GM12891 (cell line): ENCODE measurements around the gene DNAJC5.
"Not testable (repeated sequence)": the region's sequence is repeated elsewhere in the genome, so short reads cannot be mapped to it uniquely, and the experiment has no call there.

Experiments used
- DNase-seq: peaks from one replicate; pipeline ENCODE4 v3.0.0; 2011; ENCODE audit warnings: low spot score; ENCODE audit not compliant: insufficient read length
- FAIRE-seq: peaks from 2 replicates; lab custom pipeline; 2011; peaks lifted over from hg19 to GRCh38; lab: Jason Lieb, UNC
- PAX5 ChIP-seq: IDR thresholded peaks from 2 replicates; pipeline ENCODE4 v1.6.1; 2011; ENCODE audit warnings: low read length, moderate library complexity, mild to moderate bottlenecking; ENCODE audit not compliant: insufficient read depth, severe bottlenecking
- POLR2A ChIP-seq: IDR thresholded peaks from 2 replicates; pipeline ENCODE4 v1.6.1; 2011; ENCODE audit warnings: low read depth, low read length, control low read depth
- POLR2AphosphoS5 ChIP-seq: IDR thresholded peaks from 2 replicates; pipeline ENCODE4 v1.6.1; 2011; ENCODE audit warnings: low read depth, low read length, control low read depth
- POU2F2 ChIP-seq: IDR thresholded peaks from 2 replicates; pipeline ENCODE4 v1.6.1; 2011; ENCODE audit warnings: low read depth, mild to moderate bottlenecking, control low read depth, low read length, moderate library complexity
- SPI1 ChIP-seq: IDR thresholded peaks from 2 replicates; pipeline ENCODE4 v1.6.1; 2011; ENCODE audit warnings: low read depth, low read length, control low read depth
- TAF1 ChIP-seq: IDR thresholded peaks from 2 replicates; pipeline ENCODE4 v1.6.1; 2011; ENCODE audit warnings: low read depth, low read length, control low read depth

Gene DNAJC5

GRCh38 chr20:63957004-63957689 is 62.2 kb downstream of the DNAJC5 start:
- TF ChIP-seq PAX5 (no peak), POLR2AphosphoS5 (peak; percentile 32)
- no peak for FAIRE-seq
- DNase-seq: peak; percentile 74

- DNase-seq (no peak), FAIRE-seq (no peak)
- TF ChIP-seq POU2F2: no peak
- TF ChIP-seq TAF1: no peak
- TF ChIP-seq SPI1: no peak
These were observed 62.9 kb downstream of the DNAJC5 start for GRCh38 chr20:63957690-63958441.

- TF ChIP-seq TAF1 (no peak), PAX5 (no peak), SPI1 (no peak), POLR2A (no peak), POU2F2 (no peak), POLR2AphosphoS5 (no peak)
- FAIRE-seq (no peak), DNase-seq (no peak)
These were observed 63.5 kb downstream of the DNAJC5 start for GRCh38 chr20:63958471-63958870.

GRCh38 chr20:63958964-63959698 is 64.2 kb downstream of the DNAJC5 start:
- FAIRE-seq (no peak), DNase-seq (no peak)
- TF ChIP-seq POLR2AphosphoS5 (no peak), POU2F2 (no peak), PAX5 (no peak), TAF1 (no peak), SPI1 (no peak), POLR2A (no peak)

- TF ChIP-seq POLR2AphosphoS5: no peak
- TF ChIP-seq PAX5: no peak
- TF ChIP-seq SPI1: no peak
- TF ChIP-seq POLR2A: no peak
- no peak for TF ChIP-seq TAF1
- no peak for TF ChIP-seq POU2F2
- DNase-seq: no peak
- FAIRE-seq: no peak
These were observed 64.8 kb downstream of the DNAJC5 start for GRCh38 chr20:63959699-63960075.

- not testable (repeated sequence) for DNase-seq, FAIRE-seq
These were observed 66.0 kb downstream of the DNAJC5 start for GRCh38 chr20:63960654-63961621.

- no peak for FAIRE-seq
- no peak for DNase-seq
- TF ChIP-seq POU2F2: no peak
- TF ChIP-seq POLR2AphosphoS5: no peak
- no peak for TF ChIP-seq TAF1
- TF ChIP-seq SPI1: no peak
- no peak for TF ChIP-seq PAX5
- no peak for TF ChIP-seq POLR2A
These were observed 66.9 kb downstream of the DNAJC5 start for GRCh38 chr20:63961664-63962425.

- no peak for TF ChIP-seq POLR2A
- no peak for TF ChIP-seq POU2F2
- TF ChIP-seq PAX5: no peak
- TF ChIP-seq TAF1: no peak
- no peak for TF ChIP-seq SPI1
- FAIRE-seq (no peak), DNase-seq (no peak)
These were observed 67.8 kb downstream of the DNAJC5 start for GRCh38 chr20:63962426-63963347.
